ENCODE data around the gene PCP4L1.

PCP4L1 gene

DNA sequence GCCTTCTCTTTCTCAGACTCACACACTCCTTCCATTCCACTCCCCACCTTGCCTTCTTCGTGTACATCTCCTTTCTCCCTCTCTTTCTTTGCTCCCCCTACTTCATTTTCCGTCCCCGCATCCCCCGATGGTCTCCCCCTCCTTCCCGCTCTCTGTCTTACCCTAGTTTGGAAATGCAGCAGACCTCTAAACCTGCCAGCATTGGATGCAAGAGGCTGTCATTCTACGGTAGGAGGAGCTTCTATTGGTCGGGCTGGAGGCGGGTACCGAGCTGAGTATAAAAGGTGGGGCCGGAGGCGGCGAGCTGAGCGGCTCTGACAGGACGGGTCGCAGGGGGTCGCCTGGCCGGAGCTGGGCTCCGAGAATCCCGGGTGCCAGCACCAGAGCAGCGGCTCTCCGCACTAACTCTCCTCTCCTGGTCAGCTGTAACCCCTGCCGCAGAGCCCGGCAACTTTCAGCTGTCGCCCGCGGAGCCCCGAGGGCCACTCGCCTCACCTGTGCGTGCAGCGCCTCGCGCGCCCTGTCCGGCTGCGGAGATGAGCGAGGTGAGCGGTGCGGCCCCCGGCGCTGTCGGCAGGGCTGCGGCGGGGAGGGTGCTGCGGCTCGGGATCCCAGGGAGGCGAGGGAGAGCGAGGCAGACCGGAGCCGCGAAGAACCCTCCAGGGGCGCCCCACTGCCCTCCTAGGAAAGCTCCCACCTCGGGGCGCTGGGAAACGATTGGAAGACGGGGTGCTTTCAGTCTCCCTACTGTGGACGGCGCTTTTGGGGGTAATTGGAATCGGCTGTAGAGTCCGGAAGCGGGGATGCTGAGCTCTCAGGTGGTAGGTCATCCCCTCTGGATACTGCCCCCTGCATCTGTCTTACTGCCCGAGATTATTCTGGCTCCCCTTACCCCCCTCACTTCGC, at the start of gene PCP4L1:
PCP4L1 (plus strand) TSS at position 307 of the 906 bp plus-strand sequence; CDS start at position 537, 230 bp downstream.
- Histone ChIP-seq H3K9me3 (ENCODE audit: control insufficient read depth, insufficient read depth, low read depth, low read length) (peaks cover 17% of the 10 kb centered on the region), H3K27me3 (ENCODE audit: control insufficient read depth, insufficient read depth, low read length) (peaks cover 44% of the 10 kb centered on the region), H3K4me3 (ENCODE audit: low read depth, low read length) (peak within 1 kb of the TSS; percentile 74), H3K27ac (ENCODE audit: low read depth, low read length) (no peak within 1 kb of the TSS), H3K4me1 (ENCODE audit: control insufficient read depth, insufficient read depth, low read length) (peaks cover 7% of the 10 kb centered on the region; the same call in 1 of the 2 replicates), H3K9ac (ENCODE audit: low read length) (no peak within 1 kb of the TSS), H3K36me3 (ENCODE audit: control insufficient read depth, insufficient read depth, low read length) (no peaks in the 10 kb centered on the region)

DNA sequence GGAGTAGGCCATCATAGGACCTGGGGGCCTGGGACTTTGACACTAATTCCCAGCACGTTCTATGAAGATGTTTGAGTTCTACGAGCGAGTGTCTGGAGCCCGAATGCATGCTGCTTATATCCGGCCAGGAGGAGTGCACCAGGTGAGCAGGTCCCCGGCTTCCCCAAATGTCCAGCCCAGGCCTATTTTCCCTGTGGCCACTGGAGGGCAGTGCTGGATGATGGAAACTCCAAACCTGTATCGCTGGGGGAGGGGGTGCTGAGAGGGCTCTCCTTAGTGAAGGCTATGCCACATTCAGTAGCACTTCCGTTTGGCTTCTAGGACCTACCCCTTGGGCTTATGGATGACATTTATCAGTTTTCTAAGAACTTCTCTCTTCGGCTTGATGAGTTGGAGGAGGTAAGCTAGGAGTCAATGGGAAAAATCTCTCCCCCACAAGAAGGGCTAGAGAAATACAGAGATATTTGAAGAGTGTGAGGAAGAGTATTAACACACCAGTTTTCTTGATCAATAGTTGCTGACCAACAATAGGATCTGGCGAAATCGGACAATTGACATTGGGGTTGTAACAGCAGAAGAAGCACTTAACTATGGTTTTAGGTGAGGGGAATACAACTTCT, 48.6 kb upstream of the PCP4L1 start:
- Histone ChIP-seq H3K9ac (ENCODE audit: low read length) (no peak overlapping the region), H3K27me3 (ENCODE audit: control insufficient read depth, insufficient read depth, low read length) (no peaks in the 10 kb centered on the region), H3K4me1 (ENCODE audit: control insufficient read depth, insufficient read depth, low read length) (peaks cover 4% of the 10 kb centered on the region), H3K27ac (ENCODE audit: low read depth, low read length) (no peak overlapping the region), H3K36me3 (ENCODE audit: control insufficient read depth, insufficient read depth, low read length) (peaks cover 85% of the 10 kb centered on the region), H3K9me3 (ENCODE audit: control insufficient read depth, insufficient read depth, low read depth, low read length) (no peaks in the 10 kb centered on the region), H3K4me3 (ENCODE audit: low read depth, low read length) (no peak overlapping the region)

DNA sequence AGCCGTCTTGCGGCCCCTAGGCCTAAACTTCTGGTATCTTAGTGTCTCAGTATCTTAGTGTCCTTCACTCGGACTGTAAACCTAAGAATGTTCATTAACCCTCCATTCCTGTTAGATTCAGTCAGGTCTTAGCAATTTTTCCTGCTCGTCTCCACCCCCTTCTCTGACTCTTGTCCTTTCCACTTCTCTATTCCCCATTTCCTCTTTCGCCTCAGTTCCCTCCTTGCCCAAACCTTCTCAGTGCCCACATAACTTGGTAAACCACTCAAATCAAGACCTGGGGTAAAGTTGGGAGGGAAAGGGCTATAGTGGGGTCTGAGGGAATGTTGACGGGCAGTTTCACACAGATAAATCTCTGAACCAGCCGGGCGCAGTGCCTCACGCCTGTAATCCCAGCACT, 44.2 kb upstream of the PCP4L1 start:
- Histone ChIP-seq H3K9ac (ENCODE audit: low read length) (no peak overlapping the region), H3K4me1 (ENCODE audit: control insufficient read depth, insufficient read depth, low read length) (peaks cover 22% of the 10 kb centered on the region), H3K27me3 (ENCODE audit: control insufficient read depth, insufficient read depth, low read length) (no peaks in the 10 kb centered on the region), H3K27ac (ENCODE audit: low read depth, low read length) (no peak overlapping the region), H3K9me3 (ENCODE audit: control insufficient read depth, insufficient read depth, low read depth, low read length) (no peaks in the 10 kb centered on the region), H3K4me3 (ENCODE audit: low read depth, low read length) (no peak overlapping the region), H3K36me3 (ENCODE audit: control insufficient read depth, insufficient read depth, low read length) (peaks cover 54% of the 10 kb centered on the region)

- no peaks in the 10 kb centered on the region for H3K27me3 ChIP-seq (ENCODE audit: control insufficient read depth, insufficient read depth, low read length)
- H3K4me3 ChIP-seq (ENCODE audit: low read depth, low read length) = no peak within 1 kb of the TSS
- H3K9me3 ChIP-seq (ENCODE audit: control insufficient read depth, insufficient read depth, low read depth, low read length) = no peaks in the 10 kb centered on the region
- peaks cover 48% of the 10 kb centered on the region for H3K36me3 ChIP-seq (ENCODE audit: control insufficient read depth, insufficient read depth, low read length)
- no peak within 1 kb of the TSS for H3K27ac ChIP-seq (ENCODE audit: low read depth, low read length)
- no peak within 1 kb of the TSS for H3K9ac ChIP-seq (ENCODE audit: low read length)
- peaks cover 20% of the 10 kb centered on the region for H3K4me1 ChIP-seq (ENCODE audit: control insufficient read depth, insufficient read depth, low read length)
Observed at GRCh38 chr1:161215076-161215475, 43.5 kb upstream of the PCP4L1 start, which contains the start of gene FCER1G. FCER1G (plus strand) TSS chr1:161215295; CDS start chr1:161215322, 27 bp downstream.

- no peak overlapping the region for H3K27ac ChIP-seq (ENCODE audit: low read depth, low read length)
- H3K4me1 ChIP-seq (ENCODE audit: control insufficient read depth, insufficient read depth, low read length) = peaks cover 18% of the 10 kb centered on the region
- no peaks in the 10 kb centered on the region for H3K9me3 ChIP-seq (ENCODE audit: control insufficient read depth, insufficient read depth, low read depth, low read length)
- no peak overlapping the region for H3K4me3 ChIP-seq (ENCODE audit: low read depth, low read length)
- H3K36me3 ChIP-seq (ENCODE audit: control insufficient read depth, insufficient read depth, low read length) = peaks cover 28% of the 10 kb centered on the region
- H3K9ac ChIP-seq (ENCODE audit: low read length) = no peak overlapping the region
- H3K27me3 ChIP-seq (ENCODE audit: control insufficient read depth, insufficient read depth, low read length) = no peaks in the 10 kb centered on the region
Observed at GRCh38 chr1:161216945-161217712, 41.4 kb upstream of the PCP4L1 start.

DNA sequence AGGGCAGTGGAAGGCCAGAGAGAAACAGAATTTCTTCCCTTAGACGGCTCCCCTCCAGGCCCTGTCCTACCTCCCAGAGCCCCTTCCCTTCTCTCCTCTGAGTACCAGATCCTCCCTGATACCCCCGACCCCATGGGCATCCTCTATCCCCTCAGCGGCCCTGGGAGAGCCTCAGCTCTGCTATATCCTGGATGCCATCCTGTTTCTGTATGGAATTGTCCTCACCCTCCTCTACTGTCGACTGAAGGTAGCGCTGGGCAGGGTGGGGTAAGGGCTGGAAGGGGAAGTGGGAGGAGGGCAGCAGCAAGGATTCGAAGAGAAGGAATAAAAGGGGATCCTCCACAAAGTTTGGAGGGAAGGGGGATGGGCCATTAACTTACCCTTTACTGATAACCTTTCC, 40.7 kb upstream of the PCP4L1 start:
- no peaks in the 10 kb centered on the region for H3K27me3 ChIP-seq (ENCODE audit: control insufficient read depth, insufficient read depth, low read length)
- H3K4me1 ChIP-seq (ENCODE audit: control insufficient read depth, insufficient read depth, low read length) = peaks cover 18% of the 10 kb centered on the region
- H3K9ac ChIP-seq (ENCODE audit: low read length) = no peak overlapping the region
- H3K4me3 ChIP-seq (ENCODE audit: low read depth, low read length) = no peak overlapping the region
- H3K36me3 ChIP-seq (ENCODE audit: control insufficient read depth, insufficient read depth, low read length) = peaks cover 21% of the 10 kb centered on the region
- H3K27ac ChIP-seq (ENCODE audit: low read depth, low read length) = no peak overlapping the region
- no peaks in the 10 kb centered on the region for H3K9me3 ChIP-seq (ENCODE audit: control insufficient read depth, insufficient read depth, low read depth, low read length)

DNA sequence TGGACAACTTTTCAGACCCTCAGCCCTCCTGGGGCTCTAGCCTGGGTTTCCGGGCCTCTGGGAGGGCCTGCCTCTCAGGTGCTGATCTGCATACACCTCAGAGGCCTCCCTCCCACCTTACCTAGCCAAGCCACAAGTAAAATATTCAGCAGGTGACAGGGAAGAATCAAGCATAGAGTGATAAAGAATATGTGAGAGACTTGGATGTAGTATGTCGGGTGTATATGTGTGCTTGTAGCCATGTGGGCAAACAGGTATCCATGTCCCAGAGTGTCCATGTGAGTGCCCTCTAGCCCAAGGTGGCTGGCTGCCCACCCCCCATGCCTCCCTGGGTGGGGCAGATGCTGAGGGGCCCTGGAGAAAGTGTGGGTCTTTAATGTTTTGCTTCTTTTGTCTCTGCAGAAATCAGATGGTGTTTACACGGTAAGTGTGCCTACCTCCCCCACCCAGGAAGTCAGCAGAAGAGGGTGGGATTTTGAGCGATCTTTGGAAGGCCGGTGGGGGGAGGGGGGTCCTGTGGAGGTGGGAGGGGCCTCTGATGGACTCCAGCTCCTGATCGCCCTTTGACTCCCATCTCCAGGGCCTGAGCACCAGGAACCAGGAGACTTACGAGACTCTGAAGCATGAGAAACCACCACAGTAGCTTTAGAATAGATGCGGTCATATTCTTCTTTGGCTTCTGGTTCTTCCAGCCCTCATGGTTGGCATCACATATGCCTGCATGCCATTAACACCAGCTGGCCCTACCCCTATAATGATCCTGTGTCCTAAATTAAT, 40.1 kb upstream of the PCP4L1 start:
- no peaks in the 10 kb centered on the region for H3K9me3 ChIP-seq (ENCODE audit: control insufficient read depth, insufficient read depth, low read depth, low read length)
- no peaks in the 10 kb centered on the region for H3K27me3 ChIP-seq (ENCODE audit: control insufficient read depth, insufficient read depth, low read length)
- no peak overlapping the region for H3K9ac ChIP-seq (ENCODE audit: low read length)
- H3K36me3 ChIP-seq (ENCODE audit: control insufficient read depth, insufficient read depth, low read length) = peaks cover 15% of the 10 kb centered on the region
- peaks cover 18% of the 10 kb centered on the region for H3K4me1 ChIP-seq (ENCODE audit: control insufficient read depth, insufficient read depth, low read length)
- H3K27ac ChIP-seq (ENCODE audit: low read depth, low read length) = no peak overlapping the region
- H3K4me3 ChIP-seq (ENCODE audit: low read depth, low read length) = no peak overlapping the region

GRCh38 chr1:161219078-161219892, 39.3 kb upstream of the PCP4L1 start:
- no peak overlapping the region for H3K27ac ChIP-seq (ENCODE audit: low read depth, low read length)
- peaks cover 21% of the 10 kb centered on the region for H3K4me1 ChIP-seq (ENCODE audit: control insufficient read depth, insufficient read depth, low read length)
- H3K9me3 ChIP-seq (ENCODE audit: control insufficient read depth, insufficient read depth, low read depth, low read length) = no peaks in the 10 kb centered on the region
- H3K9ac ChIP-seq (ENCODE audit: low read length) = no peak overlapping the region
- H3K27me3 ChIP-seq (ENCODE audit: control insufficient read depth, insufficient read depth, low read length) = no peaks in the 10 kb centered on the region
- H3K4me3 ChIP-seq (ENCODE audit: low read depth, low read length) = no peak overlapping the region
- H3K36me3 ChIP-seq (ENCODE audit: control insufficient read depth, insufficient read depth, low read length) = peaks cover 7% of the 10 kb centered on the region

DNA sequence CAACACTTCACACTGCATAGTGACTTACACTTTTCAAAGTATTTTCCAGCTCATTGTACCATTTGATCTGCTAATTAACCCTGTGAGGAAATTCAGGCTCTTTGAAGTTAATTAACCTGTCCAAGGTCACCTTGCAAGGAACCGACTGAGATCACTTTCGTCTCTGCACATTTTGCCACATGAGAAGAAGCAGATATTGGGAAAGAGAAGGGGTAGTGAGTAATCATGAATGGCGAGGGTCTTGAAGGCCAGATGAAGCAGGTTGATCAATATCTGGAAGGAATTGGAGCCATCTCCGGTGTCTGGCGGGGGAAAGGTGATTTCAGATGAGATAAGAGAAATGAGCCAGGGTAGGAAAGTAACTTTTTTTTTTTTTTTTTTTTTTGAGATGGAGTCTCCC, 38.5 kb upstream of the PCP4L1 start:
- no peak overlapping the region for H3K9ac ChIP-seq (ENCODE audit: low read length)
- H3K9me3 ChIP-seq (ENCODE audit: control insufficient read depth, insufficient read depth, low read depth, low read length) = no peaks in the 10 kb centered on the region
- H3K27me3 ChIP-seq (ENCODE audit: control insufficient read depth, insufficient read depth, low read length) = no peaks in the 10 kb centered on the region
- H3K4me3 ChIP-seq (ENCODE audit: low read depth, low read length) = no peak overlapping the region
- H3K36me3 ChIP-seq (ENCODE audit: control insufficient read depth, insufficient read depth, low read length) = peaks cover 3% of the 10 kb centered on the region; the same call in 1 of the 2 replicates
- no peak overlapping the region for H3K27ac ChIP-seq (ENCODE audit: low read depth, low read length)
- peaks cover 22% of the 10 kb centered on the region for H3K4me1 ChIP-seq (ENCODE audit: control insufficient read depth, insufficient read depth, low read length)
